GM12878 (cell line): ENCODE results near the gene NKD1. TPM values are rescaled to one million over a fixed set of nuclear protein-coding genes. Genes with fewer than 3 reads are reported as not detected.

Experiments used
- ASH2L ChIP-seq: fragments of 300-600, 200-600 bp; sonication (generic); IDR thresholded peaks from 2 replicates; pipeline ENCODE4 v1.6.1; 2017; ENCODE audit warnings: low read depth, mild to moderate bottlenecking, borderline replicate concordance
- ATF3 ChIP-seq: IDR thresholded peaks from 2 replicates; pipeline ENCODE4 v1.6.1; 2011; ENCODE audit warnings: low read depth, mild to moderate bottlenecking, low read length, moderate library complexity, borderline replicate concordance; ENCODE audit errors: extremely low read depth
- BACH1 ChIP-seq: fragments of 450-650 bp; IDR thresholded peaks from 2 replicates; pipeline ENCODE4 v1.6.1; 2017; ENCODE audit warnings: mild to moderate bottlenecking, borderline replicate concordance
- ETV6 ChIP-seq, 2 experiments: fragments of 450-650 bp in 1 of 2; IDR thresholded peaks in 1 of 2; conservative IDR thresholded peaks in 1 of 2; 2 replicates each; pipeline ENCODE4 v1.6.1; 2014; ENCODE audit warnings: antibody characterized with exemption in 1 of 2, borderline replicate concordance in 1 of 2, low read depth in 1 of 2, mild to moderate bottlenecking in 1 of 2, moderate library complexity in 1 of 2
- FOS ChIP-seq: IDR thresholded peaks from 3 replicates; pipeline ENCODE4 v1.6.1; 2011; ENCODE audit warnings: borderline replicate concordance; ENCODE audit not compliant: insufficient read length; ENCODE audit errors: extremely low read depth
- JUND ChIP-seq: IDR thresholded peaks from 2 replicates; pipeline ENCODE4 v1.6.1; 2012; ENCODE audit warnings: low read depth, mild to moderate bottlenecking, low read length, improper control_type of control experiment, moderate library complexity
- KLF5 ChIP-seq: fragments of 450-650 bp; IDR thresholded peaks from 2 replicates; pipeline ENCODE4 v1.6.1; 2014; ENCODE audit warnings: mild to moderate bottlenecking; ENCODE audit not compliant: partially characterized antibody
- LARP7 ChIP-seq: fragments of 450-650 bp; IDR thresholded peaks from 2 replicates; pipeline ENCODE4 v1.6.1; 2017; ENCODE audit warnings: mild to moderate bottlenecking
- MEF2A ChIP-seq: IDR thresholded peaks from 2 replicates; pipeline ENCODE4 v1.6.1; 2011; ENCODE audit warnings: low read depth, mild to moderate bottlenecking, low read length, moderate library complexity; ENCODE audit not compliant: insufficient read depth
- NR2C2 ChIP-seq: IDR thresholded peaks from 2 replicates; pipeline ENCODE4 v1.6.1; 2011; ENCODE audit warnings: borderline replicate concordance, low read depth; ENCODE audit not compliant: control insufficient read depth, insufficient read length
- PRDM15 ChIP-seq: fragments of 450-650 bp; formaldehyde crosslinking; IDR thresholded peaks from 2 replicates; pipeline ENCODE4 v1.4.0; 2020; ENCODE audit warnings: mild to moderate bottlenecking, moderate library complexity
- RFX5 ChIP-seq: IDR thresholded peaks from 2 replicates; pipeline ENCODE4 v1.6.1; 2011; ENCODE audit warnings: low read depth, low read length, improper control_type of control experiment
- RUNX3 ChIP-seq: IDR thresholded peaks from 2 replicates; pipeline ENCODE4 v1.6.1; 2012; ENCODE audit warnings: low read length, inconsistent platforms
- SMC3 ChIP-seq: IDR thresholded peaks from 2 replicates; pipeline ENCODE4 v1.6.1; 2011; ENCODE audit warnings: low read length, improper control_type of control experiment, borderline replicate concordance
- SPI1 ChIP-seq: IDR thresholded peaks from 2 replicates; pipeline ENCODE4 v1.6.1; 2011; ENCODE audit warnings: low read depth, mild to moderate bottlenecking, low read length, moderate library complexity, borderline replicate concordance; ENCODE audit not compliant: insufficient read depth
- SREBF1 ChIP-seq: IDR thresholded peaks from 2 replicates; pipeline ENCODE4 v1.6.1; 2012; ENCODE audit warnings: mild to moderate bottlenecking, low read length
- SRF ChIP-seq, 2 experiments: IDR thresholded peaks; 2 replicates each; pipeline ENCODE4 v1.6.1; 2011; ENCODE audit warnings: low read depth in 2 of 2, low read length in 2 of 2, mild to moderate bottlenecking in 1 of 2, moderate library complexity in 1 of 2
- TAF1 ChIP-seq: IDR thresholded peaks from 2 replicates; pipeline ENCODE4 v1.6.1; 2011; ENCODE audit warnings: mild to moderate bottlenecking, low read depth, low read length, borderline replicate concordance
- TCF7 ChIP-seq: IDR thresholded peaks from 2 replicates; pipeline ENCODE4 v1.6.1; 2014; ENCODE audit warnings: antibody characterized with exemption, borderline replicate concordance
- YBX1 ChIP-seq: fragments of 450-650 bp; IDR thresholded peaks from 2 replicates; pipeline ENCODE4 v1.6.1; 2016; ENCODE audit warnings: antibody characterized with exemption
- ZNF217 ChIP-seq: fragments of 450-650 bp; IDR thresholded peaks from 2 replicates; pipeline ENCODE4 v1.6.1; 2017; ENCODE audit warnings: antibody characterized with exemption, mild to moderate bottlenecking
- polyA plus RNA-seq, 11 experiments: library from polyadenylated mRNA; depleted of rRNA in 4 of 11; unstranded in 6 of 11; stranded (reverse) in 5 of 11; fragments of >200 nt; fragmentation: Nextera tagmentation in 4 of 11; fragmentation: Illumina TruSeq in 1 of 11; extraction: Ambion mirVana in 4 of 11; extraction: Trizol in 1 of 11; gene quantifications; 1 replicate in 1 of 11; 2 replicates in 10 of 11; pipeline versions ENCODE4 v1.2.1 to v1.2.3, GENCODE V29; 2011 to 2016; ENCODE audit warnings: inconsistent platforms in 2 of 11, missing spikeins in 2 of 11, low read depth in 1 of 11
- total RNA-seq, 4 experiments: library from RNA; depleted of rRNA in 3 of 4; stranded (reverse); fragments of >200 nt in 3 of 4; fragmentation: Illumina TruSeq in 1 of 4; extraction: Trizol in 1 of 4; gene quantifications; 2 replicates each; pipeline versions ENCODE4 v1.2.1 to v1.2.3, GENCODE V29; 2013 to 2021
- TF ChIP-seq, protein P1 (sequence below): fragments of 450-650 bp; IDR thresholded peaks from 2 replicates; pipeline ENCODE4 v1.6.1; 2017; ENCODE audit warnings: mild to moderate bottlenecking, moderate library complexity
- TF ChIP-seq, protein P2 (sequence below): fragments of 450-650 bp; IDR thresholded peaks from 2 replicates; pipeline ENCODE4 v1.6.1; 2016; ENCODE audit warnings: mild to moderate bottlenecking

Gene NKD1
- total and polyA plus RNA-seq, 10 of the 15 experiments (the other 5 are each of a cell fraction or from before 2014, with no cell fraction given): under 0.01 to 0.49 (median 0.04) TPM; not detected in 2

GRCh38 chr16:50696126-50696525 is 147.9 kb downstream of the NKD1 start (continued):
- TF ChIP-seq SPI1 (peak; percentile 73; the same call in 1 of the 2 replicates), PRDM15 (no peak), SMC3 (no peak), ASH2L (no peak), MEF2A (no peak), YBX1 (no peak), TAF1 (no peak), LARP7 (peak; percentile 36; the same call in 1 of the 2 replicates), KLF5 (no peak), NR2C2 (no peak), ATF3 (no peak), FOS (no peak), SRF (IDR thresholded peaks at IDR 0.05; ENCODE audit: low read depth in 2 of 2, low read length in 2 of 2) (no peak), ETV6 (conservative IDR thresholded peaks at IDR 0.05 in 1 of 2, IDR thresholded peaks at IDR 0.05 in 1 of 2; ENCODE audit: borderline replicate concordance in 1 of 2, low read depth in 1 of 2) (no peak), RUNX3 (no peak; the same call in 1 of the 2 replicates), BACH1 (peak; percentile 11; the same call in 1 of the 2 replicates), ZNF217 (no peak), JUND (no peak), SREBF1 (no peak), TCF7 (peak; percentile 93), RFX5 (no peak)
- TF ChIP-seq, protein P1, sequence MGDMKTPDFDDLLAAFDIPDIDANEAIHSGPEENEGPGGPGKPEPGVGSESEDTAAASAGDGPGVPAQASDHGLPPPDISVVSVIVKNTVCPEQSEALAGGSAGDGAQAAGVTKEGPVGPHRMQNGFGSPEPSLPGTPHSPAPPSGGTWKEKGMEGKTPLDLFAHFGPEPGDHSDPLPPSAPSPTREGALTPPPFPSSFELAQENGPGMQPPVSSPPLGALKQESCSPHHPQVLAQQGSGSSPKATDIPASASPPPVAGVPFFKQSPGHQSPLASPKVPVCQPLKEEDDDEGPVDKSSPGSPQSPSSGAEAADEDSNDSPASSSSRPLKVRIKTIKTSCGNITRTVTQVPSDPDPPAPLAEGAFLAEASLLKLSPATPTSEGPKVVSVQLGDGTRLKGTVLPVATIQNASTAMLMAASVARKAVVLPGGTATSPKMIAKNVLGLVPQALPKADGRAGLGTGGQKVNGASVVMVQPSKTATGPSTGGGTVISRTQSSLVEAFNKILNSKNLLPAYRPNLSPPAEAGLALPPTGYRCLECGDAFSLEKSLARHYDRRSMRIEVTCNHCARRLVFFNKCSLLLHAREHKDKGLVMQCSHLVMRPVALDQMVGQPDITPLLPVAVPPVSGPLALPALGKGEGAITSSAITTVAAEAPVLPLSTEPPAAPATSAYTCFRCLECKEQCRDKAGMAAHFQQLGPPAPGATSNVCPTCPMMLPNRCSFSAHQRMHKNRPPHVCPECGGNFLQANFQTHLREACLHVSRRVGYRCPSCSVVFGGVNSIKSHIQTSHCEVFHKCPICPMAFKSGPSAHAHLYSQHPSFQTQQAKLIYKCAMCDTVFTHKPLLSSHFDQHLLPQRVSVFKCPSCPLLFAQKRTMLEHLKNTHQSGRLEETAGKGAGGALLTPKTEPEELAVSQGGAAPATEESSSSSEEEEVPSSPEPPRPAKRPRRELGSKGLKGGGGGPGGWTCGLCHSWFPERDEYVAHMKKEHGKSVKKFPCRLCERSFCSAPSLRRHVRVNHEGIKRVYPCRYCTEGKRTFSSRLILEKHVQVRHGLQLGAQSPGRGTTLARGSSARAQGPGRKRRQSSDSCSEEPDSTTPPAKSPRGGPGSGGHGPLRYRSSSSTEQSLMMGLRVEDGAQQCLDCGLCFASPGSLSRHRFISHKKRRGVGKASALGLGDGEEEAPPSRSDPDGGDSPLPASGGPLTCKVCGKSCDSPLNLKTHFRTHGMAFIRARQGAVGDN: no peak; the same call in none of the 2 replicates
- TF ChIP-seq, protein P2, sequence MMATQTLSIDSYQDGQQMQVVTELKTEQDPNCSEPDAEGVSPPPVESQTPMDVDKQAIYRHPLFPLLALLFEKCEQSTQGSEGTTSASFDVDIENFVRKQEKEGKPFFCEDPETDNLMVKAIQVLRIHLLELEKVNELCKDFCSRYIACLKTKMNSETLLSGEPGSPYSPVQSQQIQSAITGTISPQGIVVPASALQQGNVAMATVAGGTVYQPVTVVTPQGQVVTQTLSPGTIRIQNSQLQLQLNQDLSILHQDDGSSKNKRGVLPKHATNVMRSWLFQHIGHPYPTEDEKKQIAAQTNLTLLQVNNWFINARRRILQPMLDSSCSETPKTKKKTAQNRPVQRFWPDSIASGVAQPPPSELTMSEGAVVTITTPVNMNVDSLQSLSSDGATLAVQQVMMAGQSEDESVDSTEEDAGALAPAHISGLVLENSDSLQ: peak; percentile 67
